Breast epithelium (tissue), 4 donors: ENCODE data around the gene HECTD2. TPM values are rescaled to one million over a fixed set of nuclear protein-coding genes. Genes with fewer than 3 reads are reported as not detected.

Source experiments
- DNase-seq, 2 donors: peaks; one replicate each; pipeline ENCODE4 v3.0.0-alpha.2; 2019; ENCODE audit warnings: low spot score in 2 of 2
- H3K27ac ChIP-seq, 2 donors: fragments of 200-600 bp; sonication (generic) in 1 of 2; one replicate each; pipeline ENCODE4 v1.5.1; 2016 to 2019; ENCODE audit warnings: mild to moderate bottlenecking in 1 of 2
- H3K27me3 ChIP-seq, 2 donors: fragments of 200-600 bp; sonication (generic) in 1 of 2; one replicate each; pipeline versions ENCODE4 v1.5.1 to v1.6.0; 2017 to 2019; ENCODE audit warnings: control low read depth in 1 of 2, mild to moderate bottlenecking in 1 of 2
- H3K36me3 ChIP-seq: fragments of 200-600 bp; one replicate; pipeline ENCODE4 v1.5.1; 2019
- H3K4me1 ChIP-seq, 2 donors: fragments of 200-600 bp; sonication (generic); one replicate each; pipeline ENCODE4 v1.5.1; 2016 to 2019; ENCODE audit warnings: control low read depth in 1 of 2
- H3K4me3 ChIP-seq, 3 donors: fragments of 200-600 bp; sonication (generic); 1 replicate in 2 of 3; 2 replicates in 1 of 3; pipeline ENCODE4 v1.5.1; 2016 to 2019; ENCODE audit warnings: mild to moderate bottlenecking in 3 of 3, moderate library complexity in 2 of 3
- H3K9me3 ChIP-seq, 2 donors: fragments of 200-600 bp; sonication (generic) in 1 of 2; one replicate each; pipeline ENCODE4 v1.5.1; 2016 to 2019; ENCODE audit warnings: control low read depth in 1 of 2
- CTCF ChIP-seq, 3 donors: fragments of 450-650 bp; IDR thresholded peaks; one replicate each; pipeline ENCODE4 v1.5.1; 2016 to 2017; ENCODE audit warnings: antibody characterized with exemption in 3 of 3, mild to moderate bottlenecking in 3 of 3, moderate library complexity in 3 of 3
- POLR2A ChIP-seq: fragments of 450-650 bp; IDR thresholded peaks from one replicate; pipeline ENCODE4 v1.6.1; 2016; ENCODE audit warnings: antibody characterized with exemption, mild to moderate bottlenecking, moderate library complexity
- POLR2AphosphoS5 ChIP-seq, 3 donors: sonication (generic); formaldehyde crosslinking; IDR thresholded peaks; one replicate each; pipeline ENCODE4 v1.6.1; 2017; ENCODE audit warnings: antibody characterized with exemption in 3 of 3
- intact Hi-C: fragments of 100-400 bp; cut with DNase I; formaldehyde crosslinking; loops from one replicate; pipeline ENCODE4 v1.15.1; 2023; ENCODE audit warnings: low total_unique reads
- total RNA-seq, 3 donors: library from RNA; depleted of rRNA; stranded (reverse); fragments of >200 nt; gene quantifications; one replicate each; pipeline ENCODE4 v1.1.0, GENCODE V29; 2016

HECTD2 gene
- total RNA-seq, 3 donors from 2014 or later = 14.2 to 30.7 (median 19.0) TPM

GRCh38 chr10:91422915-91423314, 12.8 kb downstream of the HECTD2 start:
- intact Hi-C loops = no loop called here
- no peak for TF ChIP-seq CTCF (IDR thresholded peaks at IDR 0.05)
- TF ChIP-seq POLR2A = no peak
- TF ChIP-seq POLR2AphosphoS5 (IDR thresholded peaks at IDR 0.05) = no peak
- H3K4me1 ChIP-seq = no peaks in the 10 kb centered on the region
- H3K27ac ChIP-seq = no peak overlapping the region
- H3K4me3 ChIP-seq = no peak overlapping the region
- no peaks in the 10 kb centered on the region for H3K36me3 ChIP-seq
- no peak for DNase-seq
- no peaks in the 10 kb centered on the region for H3K27me3 ChIP-seq
- no peaks in the 10 kb centered on the region for H3K9me3 ChIP-seq

- H3K4me1 ChIP-seq = no peaks in the 10 kb centered on the region
- intact Hi-C loops = no loop called here
- no peak for TF ChIP-seq POLR2AphosphoS5 (IDR thresholded peaks at IDR 0.05)
- TF ChIP-seq CTCF (IDR thresholded peaks at IDR 0.05) = no peak
- TF ChIP-seq POLR2A = no peak
- H3K36me3 ChIP-seq = no peaks in the 10 kb centered on the region
- DNase-seq = no peak
- H3K4me3 ChIP-seq = no peak overlapping the region
- H3K27ac ChIP-seq = no peak overlapping the region
- H3K9me3 ChIP-seq = no peaks in the 10 kb centered on the region
- H3K27me3 ChIP-seq = no peaks in the 10 kb centered on the region
Observed at GRCh38 chr10:91424016-91424415, 13.9 kb downstream of the HECTD2 start.

GRCh38 chr10:91432175-91432574, 22.0 kb downstream of the HECTD2 start:
- Histone ChIP-seq H3K4me1 (no peaks in the 10 kb centered on the region), H3K36me3 (no peaks in the 10 kb centered on the region)
- intact Hi-C loops = no loop called here

GRCh38 chr10:91433620-91434019, 23.5 kb downstream of the HECTD2 start:
- intact Hi-C loops = no loop called here
- Histone ChIP-seq H3K27ac (no peak overlapping the region), H3K27me3 (no peaks in the 10 kb centered on the region), H3K36me3 (no peaks in the 10 kb centered on the region), H3K9me3 (no peaks in the 10 kb centered on the region), H3K4me1 (no peaks in the 10 kb centered on the region), H3K4me3 (no peak overlapping the region)
- DNase-seq = no peak
- TF ChIP-seq CTCF (IDR thresholded peaks at IDR 0.05) (no peak), POLR2A (no peak), POLR2AphosphoS5 (IDR thresholded peaks at IDR 0.05) (no peak)

More at GRCh38 chr10:91432175-91432574, 22.0 kb downstream of the HECTD2 start:
- TF ChIP-seq POLR2AphosphoS5 (IDR thresholded peaks at IDR 0.05) (no peak), CTCF (IDR thresholded peaks at IDR 0.05) (no peak), POLR2A (no peak)
- H3K27ac ChIP-seq = no peak overlapping the region
- no peak for DNase-seq
- no peaks in the 10 kb centered on the region for H3K9me3 ChIP-seq
- H3K4me3 ChIP-seq = no peak overlapping the region
- no peaks in the 10 kb centered on the region for H3K27me3 ChIP-seq

GRCh38 chr10:91434041-91434440, 23.9 kb downstream of the HECTD2 start:
- Histone ChIP-seq H3K27ac (no peak overlapping the region), H3K36me3 (no peaks in the 10 kb centered on the region), H3K27me3 (no peaks in the 10 kb centered on the region), H3K9me3 (no peaks in the 10 kb centered on the region), H3K4me1 (no peaks in the 10 kb centered on the region), H3K4me3 (no peak overlapping the region)
- intact Hi-C loops = no loop called here
- no peak for DNase-seq
- no peak for TF ChIP-seq POLR2A
- no peak for TF ChIP-seq POLR2AphosphoS5 (IDR thresholded peaks at IDR 0.05)
- no peak for TF ChIP-seq CTCF (IDR thresholded peaks at IDR 0.05)
